ENCODE data around the gene SYNRG. TPM values are rescaled to one million over a fixed set of nuclear protein-coding genes. Genes with fewer than 3 reads are reported as not detected.

SYNRG gene
- 10 to 100 TPM; 30.8 to 39.5 (median 36.1) TPM for total RNA-seq (2021; fragmentation: NEBNext Ultra II Directional; extraction: Animal tissue kit (Norgen Biotek cat#: 25700))
- long read RNA-seq, partial matches to known transcripts: 8 of 15 reads
- long read RNA-seq, other reads (novel, unspliced or antisense): 7 of 15 reads

GRCh38 chr17:37609170-37610040 is at the start of gene SYNRG:
SYNRG (minus strand) TSS chr17:37609418; CDS start chr17:37609355, 63 bp downstream.
- TF ChIP-seq CTCF (IDR thresholded peaks at IDR 0.05): peak; percentile 66
- Mint-ChIP-seq H3K27me3 (ENCODE audit: insufficient read depth) (no peaks in the 10 kb centered on the region), H3K4me1 (ENCODE audit: low read depth) (peaks cover 56% of the 10 kb centered on the region), H3K27ac (peak within 1 kb of the TSS; percentile 96), H3K4me3 (peak within 1 kb of the TSS; percentile 97), H3K9me3 (no peaks in the 10 kb centered on the region), H3K36me3 (ENCODE audit: low read depth) (peaks cover 15% of the 10 kb centered on the region)
- DNase-seq: peak; percentile 96

- TF ChIP-seq CTCF (IDR thresholded peaks at IDR 0.05): no peak
- DNase-seq: no peak
- Mint-ChIP-seq H3K27me3 (ENCODE audit: insufficient read depth) (peaks cover 2% of the 10 kb centered on the region), H3K4me3 (no peak overlapping the region), H3K36me3 (ENCODE audit: low read depth) (no peaks in the 10 kb centered on the region), H3K4me1 (ENCODE audit: low read depth) (0 out of 2 replicates have a peak, but pooled peaks cover 2% of the 10 kb centered on the region), H3K9me3 (no peaks in the 10 kb centered on the region), H3K27ac (no peak overlapping the region)
These were observed 48.0 kb upstream of the SYNRG start for GRCh38 chr17:37657202-37657601.

GRCh38 chr17:37651849-37652248 is 42.6 kb upstream of the SYNRG start:
- H3K27ac Mint-ChIP-seq: no peak overlapping the region
- H3K36me3 Mint-ChIP-seq (ENCODE audit: low read depth): no peaks in the 10 kb centered on the region
- H3K4me1 Mint-ChIP-seq (ENCODE audit: low read depth): peaks cover 25% of the 10 kb centered on the region
- no peaks in the 10 kb centered on the region; the same call in 1 of the 2 replicates for H3K27me3 Mint-ChIP-seq (ENCODE audit: insufficient read depth)
- H3K9me3 Mint-ChIP-seq: no peaks in the 10 kb centered on the region
- no peak for TF ChIP-seq CTCF (IDR thresholded peaks at IDR 0.05)
- H3K4me3 Mint-ChIP-seq: no peak overlapping the region
- DNase-seq: no peak

- peak; percentile 42 for DNase-seq
- no peaks in the 10 kb centered on the region for H3K9me3 Mint-ChIP-seq
- H3K27ac Mint-ChIP-seq: no peak overlapping the region
- H3K4me1 Mint-ChIP-seq (ENCODE audit: low read depth): peaks cover 25% of the 10 kb centered on the region
- H3K36me3 Mint-ChIP-seq (ENCODE audit: low read depth): no peaks in the 10 kb centered on the region
- no peak overlapping the region for H3K4me3 Mint-ChIP-seq
- H3K27me3 Mint-ChIP-seq (ENCODE audit: insufficient read depth): no peaks in the 10 kb centered on the region; the same call in 1 of the 2 replicates
- peak; percentile 75 for TF ChIP-seq CTCF (IDR thresholded peaks at IDR 0.05)
These were observed 41.3 kb upstream of the SYNRG start for GRCh38 chr17:37650419-37651003.

GRCh38 chr17:37648555-37648954 is 39.3 kb upstream of the SYNRG start:
- Mint-ChIP-seq H3K36me3 (ENCODE audit: low read depth) (no peaks in the 10 kb centered on the region), H3K27ac (peak overlapping the region; percentile 75), H3K27me3 (ENCODE audit: insufficient read depth) (peaks cover 2% of the 10 kb centered on the region; the same call in 1 of the 2 replicates), H3K4me3 (peak overlapping the region; percentile 68), H3K9me3 (no peaks in the 10 kb centered on the region), H3K4me1 (ENCODE audit: low read depth) (peaks cover 36% of the 10 kb centered on the region)
- peak; percentile 71 for DNase-seq
- no peak for TF ChIP-seq CTCF (IDR thresholded peaks at IDR 0.05)
